ENCODE results near the gene DCK.
A peak's percentile ranks its signal among the peaks of the same experiment; 100 is the strongest.

The DCK gene

GRCh38 chr4:70993181-70994068 lies at the start of gene DCK:
TSS of gene DCK (plus strand) at chr4:70993649. CDS start at chr4:70993836, 187 bp downstream.
- DNase-seq (ENCODE audit: low read depth in 2 of 3, low spot score in 1 of 3): peak; percentile 71 to 83 (median 74)

GRCh38 chr4:70945046-70945445 lies 48.4 kb upstream of the DCK start:
- no peak for DNase-seq (ENCODE audit: low read depth in 2 of 3, low spot score in 1 of 3)

GRCh38 chr4:70945452-70946055 lies 47.9 kb upstream of the DCK start:
- no peak for DNase-seq (ENCODE audit: low read depth in 2 of 3, low spot score in 1 of 3)

GRCh38 chr4:70946939-70947338 lies 46.5 kb upstream of the DCK start:
- no peak for DNase-seq (ENCODE audit: low read depth in 2 of 3, low spot score in 1 of 3)

- no peak for DNase-seq (ENCODE audit: low read depth in 2 of 3, low spot score in 1 of 3)
Measured at GRCh38 chr4:70948665-70949260, 44.7 kb upstream of the DCK start.

- no peak for DNase-seq (ENCODE audit: low read depth in 2 of 3, low spot score in 1 of 3)
Measured at GRCh38 chr4:70954032-70954431, 39.4 kb upstream of the DCK start.

GRCh38 chr4:70956549-70957210 lies 36.8 kb upstream of the DCK start:
- DNase-seq (ENCODE audit: low read depth in 2 of 3, low spot score in 1 of 3): no peak

- no peak for DNase-seq (ENCODE audit: low read depth in 2 of 3, low spot score in 1 of 3)
Measured at GRCh38 chr4:70958681-70959080, 34.8 kb upstream of the DCK start.

GRCh38 chr4:70969076-70969475 lies 24.4 kb upstream of the DCK start:
- DNase-seq (ENCODE audit: low read depth in 2 of 3, low spot score in 1 of 3): no peak

GRCh38 chr4:70976252-70976651 lies 17.2 kb upstream of the DCK start:
- DNase-seq (ENCODE audit: low read depth in 2 of 3, low spot score in 1 of 3): no peak

GRCh38 chr4:70979445-70980008 lies 13.9 kb upstream of the DCK start:
- DNase-seq (ENCODE audit: low read depth in 2 of 3, low spot score in 1 of 3): no peak

- no peak for DNase-seq (ENCODE audit: low read depth in 2 of 3, low spot score in 1 of 3)
Measured at GRCh38 chr4:70980196-70980595, 13.3 kb upstream of the DCK start.

- DNase-seq (ENCODE audit: low read depth in 2 of 3, low spot score in 1 of 3): no peak
Measured at GRCh38 chr4:70984106-70984505, 9.3 kb upstream of the DCK start.

GRCh38 chr4:70984589-70984988 lies 8.9 kb upstream of the DCK start:
- DNase-seq (ENCODE audit: low read depth in 2 of 3, low spot score in 1 of 3): no peak

GRCh38 chr4:70991596-70991995 lies 1.9 kb upstream of the DCK start:
- no peak for DNase-seq (ENCODE audit: low read depth in 2 of 3, low spot score in 1 of 3)

- DNase-seq (ENCODE audit: low read depth in 2 of 3, low spot score in 1 of 3): no peak
Measured at GRCh38 chr4:70992391-70992881, 1.0 kb upstream of the DCK start.

GRCh38 chr4:70994069-70994366 lies 569 bp downstream of the DCK start:
- no peak for DNase-seq (ENCODE audit: low read depth in 2 of 3, low spot score in 1 of 3)

- no peak for DNase-seq (ENCODE audit: low read depth in 2 of 3, low spot score in 1 of 3)
Measured at GRCh38 chr4:70994387-70995099, 1.1 kb downstream of the DCK start.

GRCh38 chr4:70996018-70996360 lies 2.5 kb downstream of the DCK start:
- no peak for DNase-seq (ENCODE audit: low read depth in 2 of 3, low spot score in 1 of 3)

- no peak for DNase-seq (ENCODE audit: low read depth in 2 of 3, low spot score in 1 of 3)
Measured at GRCh38 chr4:70997036-70997435, 3.6 kb downstream of the DCK start.

- DNase-seq (ENCODE audit: low read depth in 2 of 3, low spot score in 1 of 3): no peak
Measured at GRCh38 chr4:70997546-70997945, 4.1 kb downstream of the DCK start.

All from stimulated activated CD4-positive, alpha-beta T cell treated with anti-CD3 and anti-CD28 coated beads, Interleukin-12 subunit alpha, Interleukin-12 subunit beta, amount 100 ng/mL, for 48 hours (primary cell).